Gastrocnemius medialis (tissue), 4 donors: ENCODE measurements around the gene FBXO17. TPM values are rescaled to one million over a fixed set of nuclear protein-coding genes. Genes with fewer than 3 reads are reported as not detected.
"Not testable (repeated sequence)": the region's sequence is repeated elsewhere in the genome, so short reads cannot be mapped to it uniquely, and the experiment has no call there.

Source experiments
- ATAC-seq, 2 donors: fragments of 150-250 bp; one replicate each; pipeline ENCODE4 v1.9.1; 2016
- DNase-seq, 2 donors: peaks; one replicate each; pipeline ENCODE4 v3.0.0-alpha.2; 2019
- H3K27ac ChIP-seq, 4 donors: fragments of 200-600 bp; sonication (generic); 1 replicate in 1 of 4; 2 replicates in 3 of 4; pipeline ENCODE4 v1.5.1; 2016 to 2018; ENCODE audit warnings: mild to moderate bottlenecking in 2 of 4, moderate library complexity in 1 of 4
- H3K27me3 ChIP-seq, 3 donors: fragments of 200-600 bp; sonication (generic) in 2 of 3; 1 replicate in 1 of 3; 2 replicates in 2 of 3; pipeline versions ENCODE4 v1.5.1 to v1.6.0; 2016 to 2019; ENCODE audit warnings: mild to moderate bottlenecking in 1 of 3, moderate library complexity in 1 of 3
- H3K36me3 ChIP-seq, 2 donors: fragments of 200-600 bp; sonication (generic) in 1 of 2; one replicate each; pipeline ENCODE4 v1.5.1; 2017 to 2018
- H3K4me1 ChIP-seq, 2 donors: fragments of 200-600 bp; sonication (generic) in 1 of 2; one replicate each; pipeline ENCODE4 v1.5.1; 2016 to 2017; ENCODE audit warnings: mild to moderate bottlenecking in 2 of 2
- H3K4me3 ChIP-seq, 4 donors: fragments of 200-600 bp; sonication (generic) in 3 of 4; 1 replicate in 1 of 4; 2 replicates in 3 of 4; pipeline ENCODE4 v1.5.1; 2016 to 2019; ENCODE audit warnings: mild to moderate bottlenecking in 2 of 4
- H3K9me3 ChIP-seq, 3 donors: fragments of 200-600 bp; sonication (generic) in 2 of 3; 1 replicate in 1 of 3; 2 replicates in 2 of 3; pipeline ENCODE4 v1.5.1; 2016 to 2019
- CTCF ChIP-seq, 5 experiments: fragments of 450-650 bp in 3 of 5; fragments of 200-600 bp in 2 of 5; sonication (generic) in 2 of 5; IDR thresholded peaks in 4 of 5; conservative IDR thresholded peaks in 1 of 5; 1 replicate in 4 of 5; 2 replicates in 1 of 5; pipeline ENCODE4 v1.5.1; 2016 to 2019; ENCODE audit warnings: antibody characterized with exemption in 5 of 5, mild to moderate bottlenecking in 3 of 5, moderate library complexity in 3 of 5
- POLR2A ChIP-seq, 2 donors: fragments of 450-650 bp; IDR thresholded peaks; one replicate each; pipeline ENCODE4 v1.6.1; 2017; ENCODE audit warnings: antibody characterized with exemption in 2 of 2, mild to moderate bottlenecking in 2 of 2, moderate library complexity in 2 of 2
- in situ Hi-C, 4 donors: fragments of 200-750 bp; cut with MboI; loops; one replicate each; pipeline versions ENCODE4 v1.15.0 to v1.8.0; 2017; ENCODE audit warnings: low sequenced_read_pairs in 4 of 4
- intact Hi-C: fragments of 100-400 bp; cut with DNase I; formaldehyde crosslinking; loops from one replicate; pipeline ENCODE4 v1.15.1; 2023; ENCODE audit warnings: low total_unique reads
- total RNA-seq, 4 donors: library from RNA; depleted of rRNA; stranded (reverse); fragments of >200 nt; gene quantifications; one replicate each; pipeline versions ENCODE4 v1.1.0 to v1.2.3, GENCODE V29; 2016

The FBXO17 gene
- total RNA-seq, 4 donors from 2014 or later: 1.6 to 4.2 (median 2.4) TPM

- no peak overlapping the region for H3K4me3 ChIP-seq
- in situ Hi-C loops (no loop called here), intact Hi-C loops (no loop called here)
- peaks cover 0 to 9% (median 0%) of the 10 kb centered on the region in 3 donors for H3K27me3 ChIP-seq
- H3K27ac ChIP-seq: no peak overlapping the region
- H3K4me1 ChIP-seq: no peaks in the 10 kb centered on the region
- ATAC-seq (no peak), DNase-seq (no peak)
- TF ChIP-seq POLR2A (IDR thresholded peaks at IDR 0.05) (no peak), CTCF (IDR thresholded peaks at IDR 0.05 in 4 of 5, conservative IDR thresholded peaks at IDR 0.05 in 1 of 5) (no peak)
- H3K36me3 ChIP-seq: no peaks in the 10 kb centered on the region
- H3K9me3 ChIP-seq: no peaks in the 10 kb centered on the region
Measured at GRCh38 chr19:38945562-38946228, 29.8 kb downstream of the FBXO17 start.

- TF ChIP-seq CTCF (IDR thresholded peaks at IDR 0.05 in 4 of 5, conservative IDR thresholded peaks at IDR 0.05 in 1 of 5) (no peak), POLR2A (IDR thresholded peaks at IDR 0.05) (no peak)
- no peaks in the 10 kb centered on the region for H3K36me3 ChIP-seq
- H3K27me3 ChIP-seq: peaks cover 0 to 5% (median 0%) of the 10 kb centered on the region in 3 donors
- no peaks in the 10 kb centered on the region for H3K4me1 ChIP-seq
- no peak overlapping the region for H3K27ac ChIP-seq
- intact Hi-C loops (no loop called here), in situ Hi-C loops (no loop called here)
- H3K4me3 ChIP-seq: no peak overlapping the region
- no peak for DNase-seq
- H3K9me3 ChIP-seq: no peaks in the 10 kb centered on the region
- ATAC-seq: no peak
Measured at GRCh38 chr19:38944981-38945506, 30.5 kb downstream of the FBXO17 start.

- in situ Hi-C loops (no loop called here), intact Hi-C loops (no loop called here)
- no peaks in the 10 kb centered on the region for H3K4me1 ChIP-seq
- H3K9me3 ChIP-seq: no peaks in the 10 kb centered on the region
- no peak overlapping the region for H3K27ac ChIP-seq
- H3K27me3 ChIP-seq: no peaks in the 10 kb centered on the region
- DNase-seq (no peak), ATAC-seq (no peak)
- no peak overlapping the region for H3K4me3 ChIP-seq
- no peak for TF ChIP-seq POLR2A (IDR thresholded peaks at IDR 0.05)
- TF ChIP-seq CTCF (IDR thresholded peaks at IDR 0.05 in 4 of 5, conservative IDR thresholded peaks at IDR 0.05 in 1 of 5): no peak
- no peaks in the 10 kb centered on the region for H3K36me3 ChIP-seq
Measured at GRCh38 chr19:38942471-38943181, 32.9 kb downstream of the FBXO17 start.

- no peak overlapping the region for H3K27ac ChIP-seq
- intact Hi-C loops: no loop called here
- no peak overlapping the region for H3K4me3 ChIP-seq
- H3K9me3 ChIP-seq: no peaks in the 10 kb centered on the region
- DNase-seq: no peak
- TF ChIP-seq CTCF (IDR thresholded peaks at IDR 0.05 in 4 of 5, conservative IDR thresholded peaks at IDR 0.05 in 1 of 5) (no peak), POLR2A (IDR thresholded peaks at IDR 0.05) (no peak)
- H3K4me1 ChIP-seq: no peaks in the 10 kb centered on the region
- no peaks in the 10 kb centered on the region for H3K27me3 ChIP-seq
- no peaks in the 10 kb centered on the region for H3K36me3 ChIP-seq
- no peak for ATAC-seq
- in situ Hi-C loops: no loop called here
Measured at GRCh38 chr19:38941979-38942378, 33.6 kb downstream of the FBXO17 start.

- H3K27ac ChIP-seq, DNase-seq, H3K9me3 ChIP-seq, H3K4me1 ChIP-seq, H3K4me3 ChIP-seq, in situ Hi-C loops, ATAC-seq, H3K27me3 ChIP-seq, intact Hi-C loops, H3K36me3 ChIP-seq: not testable (repeated sequence)
Measured at GRCh38 chr19:38941466-38941865, 34.1 kb downstream of the FBXO17 start.
